IPS-11a (cell line): ENCODE measurements around the gene OPN3.

Experiments used
- H3K4me3 ChIP-seq: one replicate; pipeline ENCODE4 v1.5.1; 2013; ENCODE audit warnings: low read depth, low read length, control low read depth

Gene OPN3

GRCh38 chr1:241592273-241592958 lies 47.8 kb downstream of the OPN3 start:
- H3K4me3 ChIP-seq = no peak overlapping the region

GRCh38 chr1:241591736-241592135 lies 48.4 kb downstream of the OPN3 start:
- no peak overlapping the region for H3K4me3 ChIP-seq

GRCh38 chr1:241591317-241591716 lies 48.9 kb downstream of the OPN3 start:
- H3K4me3 ChIP-seq = no peak overlapping the region

- no peak overlapping the region for H3K4me3 ChIP-seq
These were observed 49.5 kb downstream of the OPN3 start for GRCh38 chr1:241590719-241591118.

- H3K4me3 ChIP-seq = no peak overlapping the region
These were observed 50.6 kb downstream of the OPN3 start for GRCh38 chr1:241589521-241589920.

- no peak overlapping the region for H3K4me3 ChIP-seq
These were observed 53.2 kb downstream of the OPN3 start for GRCh38 chr1:241586905-241587512.

- H3K4me3 ChIP-seq = no peak overlapping the region
These were observed 57.2 kb downstream of the OPN3 start for GRCh38 chr1:241582921-241583321.

- no peak overlapping the region for H3K4me3 ChIP-seq
These were observed 60.7 kb downstream of the OPN3 start for GRCh38 chr1:241579434-241579833.

GRCh38 chr1:241574154-241574553 lies 66.0 kb downstream of the OPN3 start:
- no peak overlapping the region for H3K4me3 ChIP-seq

- no peak overlapping the region for H3K4me3 ChIP-seq
These were observed 70.3 kb downstream of the OPN3 start for GRCh38 chr1:241569848-241570247.

GRCh38 chr1:241560849-241561187 lies 79.4 kb downstream of the OPN3 start:
- no peak overlapping the region for H3K4me3 ChIP-seq

GRCh38 chr1:241560146-241560848 lies 79.9 kb downstream of the OPN3 start:
- H3K4me3 ChIP-seq = no peak overlapping the region

GRCh38 chr1:241557551-241558193 lies 82.5 kb downstream of the OPN3 start:
- no peak overlapping the region for H3K4me3 ChIP-seq

- no peak overlapping the region for H3K4me3 ChIP-seq
These were observed 83.1 kb downstream of the OPN3 start for GRCh38 chr1:241557031-241557430.

GRCh38 chr1:241555526-241555925 lies 84.6 kb downstream of the OPN3 start:
- H3K4me3 ChIP-seq = no peak overlapping the region

GRCh38 chr1:241553886-241554592 lies 86.1 kb downstream of the OPN3 start:
- H3K4me3 ChIP-seq = no peak overlapping the region

GRCh38 chr1:241551759-241552638 lies 88.2 kb downstream of the OPN3 start:
- no peak overlapping the region for H3K4me3 ChIP-seq

- H3K4me3 ChIP-seq = no peak overlapping the region
These were observed 89.9 kb downstream of the OPN3 start for GRCh38 chr1:241550318-241550717.

GRCh38 chr1:241548008-241548407 lies 92.2 kb downstream of the OPN3 start:
- H3K4me3 ChIP-seq = no peak overlapping the region
